ENCODE results near the gene ACTA2. TPM values are rescaled to one million over a fixed set of nuclear protein-coding genes. Genes with fewer than 3 reads are reported as not detected.
A peak's percentile ranks its signal among the peaks of the same experiment; 100 is the strongest.

ACTA2 gene
- total RNA-seq, 4 donors from 2014 or later = 6,391 to 8,723 (median 8,539) TPM

- 90% methylated on average over 3 of the region's 3 CpGs for WGBS
- Histone ChIP-seq H3K9me3 (no peaks in the 10 kb centered on the region), H3K27ac (replicated peaks in 1 of 4) (no peak overlapping the region), H3K27me3 (no peaks in the 10 kb centered on the region), H3K4me1 (peaks cover 0 to 8% (median 2%) of the 10 kb centered on the region in 4 donors), H3K36me3 (peaks cover 0 to 26% (median 6%) of the 10 kb centered on the region in 4 donors), H3K4me3 (no peak overlapping the region)
- intact Hi-C loops (cut with DNase I) = no loop called here
- DNase-seq (ENCODE audit: extremely low spot score) = no peak
- TF ChIP-seq EP300 (IDR thresholded peaks at IDR 0.05) (no peak), POLR2A (IDR thresholded peaks at IDR 0.05; ENCODE audit: low read depth) (no peak), POLR2AphosphoS5 (IDR thresholded peaks at IDR 0.05) (no peak), CTCF (IDR thresholded peaks at IDR 0.05) (no peak)
Observed at GRCh38 chr10:88903715-88904114, 48.9 kb downstream of the ACTA2 start.

- intact Hi-C loops (cut with DNase I) = no loop called here
Observed at GRCh38 chr10:88901984-88902789, 50.4 kb downstream of the ACTA2 start.

GRCh38 chr10:88901206-88901983 is 51.2 kb downstream of the ACTA2 start:
- intact Hi-C loops (cut with DNase I) = no loop called here
- H3K27ac ChIP-seq (replicated peaks in 1 of 4) = no peak overlapping the region
- peaks cover 9 to 26% (median 14%) of the 10 kb centered on the region in 4 donors for H3K4me1 ChIP-seq

More at GRCh38 chr10:88901984-88902789, 50.4 kb downstream of the ACTA2 start:
- H3K36me3 ChIP-seq = peaks cover 0 to 26% (median 6%) of the 10 kb centered on the region in 4 donors
- no peak for DNase-seq (ENCODE audit: extremely low spot score)
- 95% methylated on average over 11 of the region's 11 CpGs for WGBS
- no peak for TF ChIP-seq POLR2A (IDR thresholded peaks at IDR 0.05; ENCODE audit: low read depth)
- H3K4me1 ChIP-seq = peaks cover 1 to 18% (median 6%) of the 10 kb centered on the region in 4 donors
- H3K9me3 ChIP-seq = no peaks in the 10 kb centered on the region
- no peak overlapping the region for H3K4me3 ChIP-seq
- no peak overlapping the region for H3K27ac ChIP-seq (replicated peaks in 1 of 4)
- H3K27me3 ChIP-seq = no peaks in the 10 kb centered on the region

GRCh38 chr10:88899886-88900285 is 52.7 kb downstream of the ACTA2 start:
- Histone ChIP-seq H3K4me1 (peaks cover 9 to 33% (median 17%) of the 10 kb centered on the region in 4 donors), H3K9me3 (no peaks in the 10 kb centered on the region), H3K36me3 (peaks cover 0 to 7% (median 3%) of the 10 kb centered on the region in 4 donors), H3K27ac (replicated peaks in 1 of 4) (no peak overlapping the region), H3K4me3 (no peak overlapping the region), H3K27me3 (no peaks in the 10 kb centered on the region)
- intact Hi-C loops (cut with DNase I) = no loop called here
- TF ChIP-seq POLR2AphosphoS5 (IDR thresholded peaks at IDR 0.05) (no peak), EP300 (IDR thresholded peaks at IDR 0.05) (no peak), CTCF (IDR thresholded peaks at IDR 0.05) (no peak), POLR2A (IDR thresholded peaks at IDR 0.05; ENCODE audit: low read depth) (no peak)
- 64% methylated on average over 2 of the region's 2 CpGs for WGBS
- no peak for DNase-seq (ENCODE audit: extremely low spot score)

More at GRCh38 chr10:88901206-88901983, 51.2 kb downstream of the ACTA2 start:
- TF ChIP-seq EP300 (IDR thresholded peaks at IDR 0.05) (no peak), CTCF (IDR thresholded peaks at IDR 0.05) (no peak), POLR2A (IDR thresholded peaks at IDR 0.05; ENCODE audit: low read depth) (no peak), POLR2AphosphoS5 (IDR thresholded peaks at IDR 0.05) (no peak)
- H3K4me3 ChIP-seq = no peak overlapping the region
- WGBS = 100% methylated on average over 1 of the region's 1 CpG
- no peak for DNase-seq (ENCODE audit: extremely low spot score)
- no peaks in the 10 kb centered on the region for H3K9me3 ChIP-seq
- H3K36me3 ChIP-seq = peaks cover 0 to 18% (median 6%) of the 10 kb centered on the region in 4 donors
- no peaks in the 10 kb centered on the region for H3K27me3 ChIP-seq

GRCh38 chr10:88898727-88899126 is 53.8 kb downstream of the ACTA2 start:
- H3K9me3 ChIP-seq = no peaks in the 10 kb centered on the region
- H3K27me3 ChIP-seq = no peaks in the 10 kb centered on the region
- WGBS = 81% methylated on average over 2 of the region's 3 CpGs
- H3K4me1 ChIP-seq = peaks cover 11 to 40% (median 23%) of the 10 kb centered on the region in 4 donors
- no peak for DNase-seq (ENCODE audit: extremely low spot score)
- peaks cover 0 to 7% (median 0%) of the 10 kb centered on the region in 4 donors for H3K36me3 ChIP-seq
- intact Hi-C loops (cut with DNase I) = no loop called here
- TF ChIP-seq EP300 (IDR thresholded peaks at IDR 0.05) (no peak), POLR2AphosphoS5 (IDR thresholded peaks at IDR 0.05) (no peak), CTCF (IDR thresholded peaks at IDR 0.05) (no peak), POLR2A (IDR thresholded peaks at IDR 0.05; ENCODE audit: low read depth) (no peak)
- H3K27ac ChIP-seq (replicated peaks in 1 of 4) = peak overlapping the region in 1 of 4 donors; percentile 13
- no peak overlapping the region for H3K4me3 ChIP-seq

Data from esophagus muscularis mucosa (tissue), 4 donors.